Transverse colon (tissue), 4 donors: ENCODE results near the gene SLCO1B3. TPM values are rescaled to one million over a fixed set of nuclear protein-coding genes. Genes with fewer than 3 reads are reported as not detected.

ENCODE experiments used
- DNase-seq: peaks from one replicate; pipeline ENCODE4 v3.0.0-alpha.2; 2019
- H3K27ac ChIP-seq, 4 donors: fragments of 200-600 bp; sonication (generic); 2 replicates each; pipeline ENCODE4 v1.5.1; 2016 to 2018; ENCODE audit warnings: inconsistent platforms in 4 of 4
- H3K27me3 ChIP-seq: fragments of 200-600 bp; sonication (generic); 2 replicates; pipeline ENCODE4 v1.5.1; 2017; ENCODE audit warnings: inconsistent platforms
- H3K36me3 ChIP-seq, 4 donors: fragments of 200-600 bp; sonication (generic); 2 replicates each; pipeline ENCODE4 v1.5.1; 2017 to 2019; ENCODE audit warnings: inconsistent platforms in 4 of 4
- H3K4me1 ChIP-seq, 4 donors: fragments of 200-600 bp; sonication (generic); 2 replicates each; pipeline ENCODE4 v1.5.1; 2017 to 2020; ENCODE audit warnings: inconsistent platforms in 4 of 4
- H3K4me3 ChIP-seq, 4 donors: fragments of 200-600 bp; sonication (generic); 1 replicate in 1 of 4; 2 replicates in 3 of 4; pipeline versions ENCODE4 v1.5.1 to v1.6.1; 2017 to 2019; ENCODE audit warnings: inconsistent platforms in 4 of 4
- H3K9me3 ChIP-seq, 2 donors: fragments of 200-600 bp; sonication (generic); 2 replicates each; pipeline ENCODE4 v1.5.1; 2017 to 2019; ENCODE audit warnings: inconsistent platforms in 2 of 2
- EP300 ChIP-seq: sonication (generic); formaldehyde crosslinking; IDR thresholded peaks from one replicate; pipeline ENCODE4 v1.6.1; 2017; ENCODE audit warnings: antibody characterized with exemption, low read depth
- POLR2A ChIP-seq: fragments of 450-650 bp; IDR thresholded peaks from one replicate; pipeline ENCODE4 v1.6.1; 2016; ENCODE audit warnings: antibody characterized with exemption, mild to moderate bottlenecking, moderate library complexity
- POLR2AphosphoS5 ChIP-seq, 3 donors: sonication (generic); formaldehyde crosslinking; IDR thresholded peaks; one replicate each; pipeline ENCODE4 v1.6.1; 2016; ENCODE audit warnings: antibody characterized with exemption in 3 of 3
- WGBS, 2 donors: methylation state at CpG; one replicate each; pipeline ENCODE4 v1.1.5; 2018; ENCODE audit warnings: low coverage in 1 of 2; 5-methylcytosine and 5-hydroxymethylcytosine counted together
- in situ Hi-C, 4 donors: fragments of 200-750 bp; cut with MboI; loops; one replicate each; pipeline versions ENCODE4 v1.15.0 to v1.15.1; 2017; ENCODE audit warnings: low sequenced_read_pairs in 3 of 4, low pct_ligation_motif_present in 1 of 4, low pct_unique_long_range_greater_than_20kb in 1 of 4
- intact Hi-C: fragments of 100-400 bp; cut with DNase I; formaldehyde crosslinking; loops from one replicate; pipeline ENCODE4 v1.15.1; 2023; ENCODE audit warnings: low total_unique reads
- total RNA-seq, 4 donors: library from RNA; depleted of rRNA; stranded (reverse); fragments of >200 nt; gene quantifications; one replicate each; pipeline ENCODE4 v1.1.0, GENCODE V29; 2016
- TF ChIP-seq, protein P1 (sequence below), 5 experiments: fragments of 200-600 bp in 3 of 5; fragments of 450-650 bp in 2 of 5; sonication (generic) in 3 of 5; IDR thresholded peaks; 1 replicate in 2 of 5; 2 replicates in 3 of 5; pipeline ENCODE4 v1.5.1; 2016 to 2017; ENCODE audit warnings: antibody characterized with exemption in 5 of 5, inconsistent platforms in 3 of 5, mild to moderate bottlenecking in 2 of 5, moderate library complexity in 1 of 5

The SLCO1B3 gene
- total RNA-seq, 4 donors from 2014 or later = 0.14 TPM; not detected in 3

DNA sequence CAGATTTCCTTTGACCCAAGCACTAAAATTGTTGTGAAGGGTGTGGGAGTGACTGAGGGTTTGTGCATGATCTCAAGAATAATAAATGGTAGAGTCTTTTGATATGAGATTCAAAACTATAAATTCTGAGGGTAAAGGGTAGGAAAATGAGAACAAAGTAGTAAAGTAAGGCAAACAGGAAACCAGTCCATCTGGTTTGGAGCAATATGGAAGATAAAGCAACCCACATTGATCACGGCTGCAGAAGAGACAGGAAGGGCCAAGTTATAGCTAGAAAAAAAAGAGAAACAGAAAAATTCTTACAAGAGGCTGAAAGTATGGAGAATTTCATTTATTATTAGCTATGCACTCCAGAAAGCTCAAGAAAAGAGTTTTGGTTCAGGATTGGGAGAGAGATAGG, 4.6 kb upstream of the SLCO1B3 start:
- peaks cover 0 to 4% (median 0%) of the 10 kb centered on the region in 4 donors for H3K4me1 ChIP-seq
- intact Hi-C loops = no loop called here
- in situ Hi-C loops = no loop called here
- H3K27me3 ChIP-seq = no peaks in the 10 kb centered on the region
- no peak overlapping the region for H3K27ac ChIP-seq
- no peak for DNase-seq
- no peaks in the 10 kb centered on the region for H3K36me3 ChIP-seq
- H3K4me3 ChIP-seq = no peak overlapping the region
- WGBS, 2 donors = 10 to 30% methylated on average over 1 of the region's 1 CpG
- no peaks in the 10 kb centered on the region for H3K9me3 ChIP-seq
- TF ChIP-seq EP300 (no peak), POLR2A (no peak), POLR2AphosphoS5 (IDR thresholded peaks at IDR 0.05) (no peak)
- TF ChIP-seq, protein P1, sequence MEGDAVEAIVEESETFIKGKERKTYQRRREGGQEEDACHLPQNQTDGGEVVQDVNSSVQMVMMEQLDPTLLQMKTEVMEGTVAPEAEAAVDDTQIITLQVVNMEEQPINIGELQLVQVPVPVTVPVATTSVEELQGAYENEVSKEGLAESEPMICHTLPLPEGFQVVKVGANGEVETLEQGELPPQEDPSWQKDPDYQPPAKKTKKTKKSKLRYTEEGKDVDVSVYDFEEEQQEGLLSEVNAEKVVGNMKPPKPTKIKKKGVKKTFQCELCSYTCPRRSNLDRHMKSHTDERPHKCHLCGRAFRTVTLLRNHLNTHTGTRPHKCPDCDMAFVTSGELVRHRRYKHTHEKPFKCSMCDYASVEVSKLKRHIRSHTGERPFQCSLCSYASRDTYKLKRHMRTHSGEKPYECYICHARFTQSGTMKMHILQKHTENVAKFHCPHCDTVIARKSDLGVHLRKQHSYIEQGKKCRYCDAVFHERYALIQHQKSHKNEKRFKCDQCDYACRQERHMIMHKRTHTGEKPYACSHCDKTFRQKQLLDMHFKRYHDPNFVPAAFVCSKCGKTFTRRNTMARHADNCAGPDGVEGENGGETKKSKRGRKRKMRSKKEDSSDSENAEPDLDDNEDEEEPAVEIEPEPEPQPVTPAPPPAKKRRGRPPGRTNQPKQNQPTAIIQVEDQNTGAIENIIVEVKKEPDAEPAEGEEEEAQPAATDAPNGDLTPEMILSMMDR (IDR thresholded peaks at IDR 0.05) = no peak

DNA sequence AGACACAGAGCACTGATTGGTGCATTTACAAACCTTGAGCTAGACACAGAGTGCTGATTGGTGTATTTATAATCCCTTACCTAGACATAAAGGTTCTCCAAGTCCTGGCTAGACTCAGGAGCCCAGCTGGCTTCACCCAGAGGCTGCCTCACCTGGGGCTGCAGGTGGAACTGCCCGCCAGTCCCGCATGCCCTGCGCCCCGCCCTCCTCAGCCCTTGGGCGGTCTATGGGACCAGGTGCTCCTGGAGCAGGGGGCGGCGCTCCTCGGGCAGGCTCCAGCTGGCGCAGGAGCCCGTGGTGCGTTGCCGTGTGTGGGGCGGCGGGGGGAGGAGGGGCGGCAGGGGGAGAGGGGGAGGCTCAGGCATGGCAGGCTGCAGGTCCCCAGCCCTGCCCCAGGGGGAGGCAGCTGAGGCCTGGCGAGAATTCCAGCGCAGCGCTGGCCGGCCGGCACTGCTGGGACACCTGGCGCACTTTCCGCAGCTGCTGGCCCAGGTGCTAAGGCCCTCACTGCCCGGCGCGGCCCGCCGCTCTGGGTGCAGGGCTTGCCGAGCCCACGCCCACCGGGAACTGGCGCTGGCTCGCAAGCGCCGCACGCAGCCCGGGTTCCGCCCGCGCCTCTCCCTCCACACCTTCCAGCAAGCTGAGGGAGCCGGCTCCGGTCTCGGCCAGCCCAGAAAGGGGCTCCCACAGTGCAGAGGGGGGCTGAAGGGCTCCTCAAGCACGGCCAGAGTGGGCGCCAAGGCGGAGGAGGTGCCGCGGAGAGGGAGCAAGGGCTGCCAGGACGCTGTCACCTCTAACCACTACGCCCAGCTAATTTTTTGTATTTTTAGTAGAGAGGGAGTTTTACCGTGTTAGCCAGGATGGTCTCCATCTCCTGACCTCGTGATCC, 3.1 kb upstream of the SLCO1B3 start:
- Histone ChIP-seq H3K27me3 (no peaks in the 10 kb centered on the region), H3K9me3 (no peaks in the 10 kb centered on the region), H3K27ac (no peak overlapping the region), H3K36me3 (no peaks in the 10 kb centered on the region), H3K4me1 (peaks cover 0 to 4% (median 0%) of the 10 kb centered on the region in 4 donors), H3K4me3 (no peak overlapping the region)
- TF ChIP-seq POLR2A = no peak
- TF ChIP-seq, protein P1 (IDR thresholded peaks at IDR 0.05) = no peak
- no peak for TF ChIP-seq EP300
- no peak for TF ChIP-seq POLR2AphosphoS5 (IDR thresholded peaks at IDR 0.05)
- in situ Hi-C loops (no loop called here), intact Hi-C loops (no loop called here)
- 80 to 89% methylated on average over 4 to 12 of the region's 51 CpGs for WGBS, 2 donors
- no peak for DNase-seq

DNA sequence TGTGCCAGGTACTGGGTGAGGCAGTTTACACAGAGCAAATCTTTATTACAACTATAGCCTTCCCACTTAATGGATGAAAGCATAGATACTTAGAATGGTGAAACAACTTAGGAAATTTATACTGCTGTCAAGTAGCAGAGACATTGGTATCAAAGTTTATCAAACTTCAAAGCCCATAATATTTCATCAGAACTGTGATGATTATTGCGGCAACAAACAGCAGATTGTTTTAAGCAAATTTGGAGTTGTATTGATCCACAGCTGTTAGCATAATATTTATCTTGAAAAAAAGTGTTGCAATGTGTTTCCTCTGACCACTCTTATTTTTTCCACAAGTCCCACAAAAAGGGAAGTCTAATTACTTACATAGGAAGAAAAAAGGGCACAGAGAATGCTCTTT, 2.0 kb upstream of the SLCO1B3 start:
- no peaks in the 10 kb centered on the region for H3K9me3 ChIP-seq
- no peaks in the 10 kb centered on the region for H3K36me3 ChIP-seq
- TF ChIP-seq, protein P1 (IDR thresholded peaks at IDR 0.05) = no peak
- TF ChIP-seq POLR2A (no peak), EP300 (no peak), POLR2AphosphoS5 (IDR thresholded peaks at IDR 0.05) (no peak)
- H3K27me3 ChIP-seq = no peaks in the 10 kb centered on the region
- no peak overlapping the region for H3K27ac ChIP-seq
- DNase-seq = no peak
- peaks cover 0 to 4% (median 0%) of the 10 kb centered on the region in 4 donors for H3K4me1 ChIP-seq
- intact Hi-C loops (no loop called here), in situ Hi-C loops (no loop called here)
- 36 to 64% methylated on average over 1 of the region's 1 CpG for WGBS, 2 donors
- H3K4me3 ChIP-seq = no peak overlapping the region

DNA sequence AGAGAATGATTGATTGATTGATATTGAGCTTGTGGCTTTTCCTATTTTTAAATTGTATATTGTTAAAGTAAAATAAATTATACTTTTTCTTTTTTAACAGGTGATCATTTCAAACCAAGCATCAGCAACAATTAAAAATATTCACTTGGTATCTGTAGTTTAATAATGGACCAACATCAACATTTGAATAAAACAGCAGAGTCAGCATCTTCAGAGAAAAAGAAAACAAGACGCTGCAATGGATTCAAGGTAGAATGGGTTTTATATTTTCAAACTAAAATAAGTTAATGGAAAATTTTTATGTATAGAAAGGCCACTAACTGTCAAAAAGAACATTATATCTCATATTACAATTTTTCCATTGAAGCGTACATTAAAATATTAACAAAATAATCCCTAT, 5.1 kb downstream of the SLCO1B3 start:
- no peak for DNase-seq
- in situ Hi-C loops = no loop called here
- H3K27ac ChIP-seq = no peak overlapping the region
- H3K9me3 ChIP-seq = no peaks in the 10 kb centered on the region
- H3K4me3 ChIP-seq = no peak overlapping the region
- WGBS, 2 donors = 86 to 89% methylated on average over 2 of the region's 2 CpGs
- no peaks in the 10 kb centered on the region for H3K27me3 ChIP-seq
- intact Hi-C loops = no loop called here
- no peaks in the 10 kb centered on the region for H3K4me1 ChIP-seq
- TF ChIP-seq EP300 = no peak
- TF ChIP-seq POLR2A = no peak
- TF ChIP-seq, protein P1 (IDR thresholded peaks at IDR 0.05) = no peak
- TF ChIP-seq POLR2AphosphoS5 (IDR thresholded peaks at IDR 0.05) = no peak
- no peaks in the 10 kb centered on the region for H3K36me3 ChIP-seq
